ENCODE data around the gene PHTF2. TPM values are rescaled to one million over a fixed set of nuclear protein-coding genes. Genes with fewer than 3 reads are reported as not detected.

The PHTF2 gene
- total RNA-seq, 4 donors from 2014 or later, result 8.6 to 54.5 (median 14.5) TPM

DNA sequence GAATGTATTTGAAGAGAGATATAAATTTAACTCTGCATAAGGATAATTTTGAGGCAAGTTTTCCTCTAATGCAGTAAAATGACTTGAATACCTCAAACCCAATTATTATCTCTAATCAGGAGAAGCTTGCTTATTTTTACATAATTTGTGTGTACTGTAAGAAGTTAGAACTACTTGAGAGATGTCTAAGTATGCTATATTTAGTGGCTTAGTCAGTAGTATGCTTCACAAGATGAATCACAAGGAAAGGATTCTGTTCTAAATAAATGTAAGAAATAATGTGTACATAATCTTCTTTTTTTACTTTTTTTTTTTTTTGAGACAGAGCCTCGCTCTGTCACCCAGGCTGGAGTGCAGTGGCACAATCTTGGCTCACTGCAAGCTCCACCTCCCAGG lies 13.7 kb downstream of the PHTF2 start:
- Histone ChIP-seq H3K36me3 (peaks cover 0 to 3% (median 0%) of the 10 kb centered on the region in 3 donors), H3K27me3 (no peaks in the 10 kb centered on the region), H3K9me3 (peaks cover 0 to 5% (median 0%) of the 10 kb centered on the region in 4 donors), H3K4me3 (no peak overlapping the region), H3K27ac (no peak overlapping the region), H3K4me1 (no peaks in the 10 kb centered on the region)
- no peak for TF ChIP-seq POLR2A (IDR thresholded peaks at IDR 0.05)
- TF ChIP-seq, protein P1, sequence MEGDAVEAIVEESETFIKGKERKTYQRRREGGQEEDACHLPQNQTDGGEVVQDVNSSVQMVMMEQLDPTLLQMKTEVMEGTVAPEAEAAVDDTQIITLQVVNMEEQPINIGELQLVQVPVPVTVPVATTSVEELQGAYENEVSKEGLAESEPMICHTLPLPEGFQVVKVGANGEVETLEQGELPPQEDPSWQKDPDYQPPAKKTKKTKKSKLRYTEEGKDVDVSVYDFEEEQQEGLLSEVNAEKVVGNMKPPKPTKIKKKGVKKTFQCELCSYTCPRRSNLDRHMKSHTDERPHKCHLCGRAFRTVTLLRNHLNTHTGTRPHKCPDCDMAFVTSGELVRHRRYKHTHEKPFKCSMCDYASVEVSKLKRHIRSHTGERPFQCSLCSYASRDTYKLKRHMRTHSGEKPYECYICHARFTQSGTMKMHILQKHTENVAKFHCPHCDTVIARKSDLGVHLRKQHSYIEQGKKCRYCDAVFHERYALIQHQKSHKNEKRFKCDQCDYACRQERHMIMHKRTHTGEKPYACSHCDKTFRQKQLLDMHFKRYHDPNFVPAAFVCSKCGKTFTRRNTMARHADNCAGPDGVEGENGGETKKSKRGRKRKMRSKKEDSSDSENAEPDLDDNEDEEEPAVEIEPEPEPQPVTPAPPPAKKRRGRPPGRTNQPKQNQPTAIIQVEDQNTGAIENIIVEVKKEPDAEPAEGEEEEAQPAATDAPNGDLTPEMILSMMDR (IDR thresholded peaks at IDR 0.05), result no peak
- no peak for DNase-seq

GRCh38 chr7:77813180-77813579 lies 14.6 kb downstream of the PHTF2 start:
- Histone ChIP-seq H3K4me1 (no peaks in the 10 kb centered on the region), H3K4me3 (no peak overlapping the region), H3K27ac (no peak overlapping the region), H3K36me3 (peaks cover 0 to 5% (median 0%) of the 10 kb centered on the region in 3 donors), H3K9me3 (peaks cover 0 to 7% (median 0%) of the 10 kb centered on the region in 4 donors), H3K27me3 (no peaks in the 10 kb centered on the region)
- no peak for DNase-seq
- TF ChIP-seq, protein P1 (IDR thresholded peaks at IDR 0.05), result no peak
- TF ChIP-seq POLR2A (IDR thresholded peaks at IDR 0.05), result no peak

DNA sequence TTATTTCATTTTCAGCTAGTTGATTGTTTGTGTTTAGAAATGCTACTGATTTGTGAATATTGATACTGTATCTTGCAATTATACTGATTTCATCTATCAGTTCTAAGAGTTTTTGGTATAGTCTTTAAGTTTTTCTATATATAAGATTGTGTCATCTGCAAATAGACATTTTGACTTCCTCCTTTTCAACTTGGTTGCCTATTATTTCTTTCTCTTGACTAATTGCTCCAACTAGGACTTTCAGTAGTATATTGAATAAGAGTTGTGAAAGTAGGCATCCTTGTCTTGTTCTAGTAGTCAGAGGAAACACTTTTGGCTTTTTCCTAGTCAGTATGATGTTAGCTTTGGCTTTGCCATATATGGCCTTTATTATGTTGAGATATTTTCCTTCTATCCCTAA lies 20.4 kb downstream of the PHTF2 start:
- no peak overlapping the region for H3K4me3 ChIP-seq
- no peaks in the 10 kb centered on the region for H3K4me1 ChIP-seq
- H3K36me3 ChIP-seq, result peaks cover 0 to 5% (median 0%) of the 10 kb centered on the region in 3 donors
- H3K27ac ChIP-seq, result no peak overlapping the region
- no peaks in the 10 kb centered on the region for H3K27me3 ChIP-seq
- DNase-seq, result no peak
- no peak for TF ChIP-seq POLR2A (IDR thresholded peaks at IDR 0.05)
- TF ChIP-seq, protein P1 (IDR thresholded peaks at IDR 0.05), result no peak
- H3K9me3 ChIP-seq, result peaks cover 0 to 28% (median 9%) of the 10 kb centered on the region in 4 donors

DNA sequence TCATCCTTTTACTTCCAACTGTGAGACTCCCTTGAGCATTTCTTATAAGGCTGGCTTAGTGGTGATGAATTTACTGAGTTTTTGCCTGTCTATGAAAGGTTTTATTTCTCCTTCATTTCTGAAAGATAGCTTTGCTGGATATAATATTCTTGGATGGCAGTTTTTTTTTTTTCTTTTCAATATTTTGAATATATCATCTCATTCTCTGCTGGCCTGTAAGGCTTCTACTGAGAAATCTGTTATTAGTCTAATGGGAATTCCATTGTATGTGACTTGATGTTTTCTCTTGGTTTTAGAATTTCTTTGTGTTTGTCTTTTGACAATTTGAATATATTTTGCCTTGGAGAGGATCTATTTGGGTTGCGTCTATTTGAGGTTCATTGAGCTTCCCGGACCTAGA lies 22.4 kb downstream of the PHTF2 start:
- H3K27ac ChIP-seq, result no peak overlapping the region
- H3K27me3 ChIP-seq, result no peaks in the 10 kb centered on the region
- H3K4me1 ChIP-seq, result no peaks in the 10 kb centered on the region
- H3K36me3 ChIP-seq, result peaks cover 0 to 5% (median 0%) of the 10 kb centered on the region in 3 donors
- TF ChIP-seq, protein P1 (IDR thresholded peaks at IDR 0.05), result no peak
- no peak for TF ChIP-seq POLR2A (IDR thresholded peaks at IDR 0.05)
- no peak overlapping the region for H3K4me3 ChIP-seq
- DNase-seq, result no peak
- peaks cover 0 to 28% (median 9%) of the 10 kb centered on the region in 4 donors for H3K9me3 ChIP-seq

- no peak for DNase-seq
- Histone ChIP-seq H3K9me3 (peaks cover 0 to 28% (median 9%) of the 10 kb centered on the region in 4 donors), H3K4me1 (no peaks in the 10 kb centered on the region), H3K27me3 (no peaks in the 10 kb centered on the region), H3K36me3 (peaks cover 0 to 2% (median 0%) of the 10 kb centered on the region in 3 donors), H3K4me3 (no peak overlapping the region), H3K27ac (no peak overlapping the region)
- TF ChIP-seq POLR2A (IDR thresholded peaks at IDR 0.05), result no peak
- TF ChIP-seq, protein P1 (IDR thresholded peaks at IDR 0.05), result no peak
These were observed 23.7 kb downstream of the PHTF2 start for GRCh38 chr7:77822269-77822668.

- H3K4me3 ChIP-seq, result no peak overlapping the region
- no peak for DNase-seq
- TF ChIP-seq POLR2A (IDR thresholded peaks at IDR 0.05), result no peak
- TF ChIP-seq, protein P1 (IDR thresholded peaks at IDR 0.05), result no peak
- no peaks in the 10 kb centered on the region for H3K36me3 ChIP-seq
- no peaks in the 10 kb centered on the region for H3K27me3 ChIP-seq
- peak overlapping the region in 2 of 4 donors; percentile 34 to 62 for H3K27ac ChIP-seq
- peaks cover 0 to 21% (median 9%) of the 10 kb centered on the region in 4 donors for H3K9me3 ChIP-seq
- no peaks in the 10 kb centered on the region for H3K4me1 ChIP-seq
These were observed 25.2 kb downstream of the PHTF2 start for GRCh38 chr7:77823787-77824186.

All from Peyer's patch (tissue), 4 donors.